Fibroblast of the conjunctiva (primary cell): ENCODE data around the gene CHD9NB.
A peak's percentile ranks its signal among the peaks of the same experiment; 100 is the strongest.
"Not testable (repeated sequence)": the region's sequence is repeated elsewhere in the genome, so short reads cannot be mapped to it uniquely, and the experiment has no call there.

Experiments
- DNase-seq: peaks from one replicate; pipeline ENCODE4 v3.0.0-alpha.2; 2010; ENCODE audit warnings: low read depth

The CHD9NB gene

DNA sequence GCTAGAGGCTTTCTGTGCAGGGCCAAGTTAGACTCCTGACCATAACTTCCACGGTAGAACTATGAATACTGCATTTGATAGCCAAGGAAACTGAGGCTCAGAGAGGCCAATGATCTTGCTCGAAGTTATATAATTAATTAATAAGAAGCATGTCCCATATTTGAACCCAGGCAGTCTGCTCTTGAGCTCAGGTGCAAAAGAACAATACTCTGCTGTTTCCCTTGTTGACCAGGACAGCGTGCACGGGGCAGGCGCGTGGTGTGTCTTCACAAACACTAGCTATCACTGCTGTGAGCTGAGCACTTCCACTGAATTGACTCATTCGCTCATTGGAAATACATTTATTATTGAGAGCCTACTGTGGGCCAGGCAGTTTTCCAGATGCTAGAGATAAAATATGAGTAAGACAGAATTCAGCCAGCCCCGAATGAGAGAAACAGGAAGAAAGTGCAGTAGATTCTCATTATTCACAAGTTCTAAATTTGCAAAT lies 3.7 kb upstream of the CHD9NB start:
- no peak for DNase-seq

- DNase-seq: peak; percentile 51
These were observed 3.1 kb upstream of the CHD9NB start for GRCh38 chr16:53055541-53056391.

GRCh38 chr16:53054670-53055485 lies 2.2 kb upstream of the CHD9NB start, which contains the start of gene CHD9:
CHD9 (plus strand) TSS chr16:53054991; CDS start chr16:53156090, 101,099 bp downstream.
- peak; percentile 78 for DNase-seq

DNA sequence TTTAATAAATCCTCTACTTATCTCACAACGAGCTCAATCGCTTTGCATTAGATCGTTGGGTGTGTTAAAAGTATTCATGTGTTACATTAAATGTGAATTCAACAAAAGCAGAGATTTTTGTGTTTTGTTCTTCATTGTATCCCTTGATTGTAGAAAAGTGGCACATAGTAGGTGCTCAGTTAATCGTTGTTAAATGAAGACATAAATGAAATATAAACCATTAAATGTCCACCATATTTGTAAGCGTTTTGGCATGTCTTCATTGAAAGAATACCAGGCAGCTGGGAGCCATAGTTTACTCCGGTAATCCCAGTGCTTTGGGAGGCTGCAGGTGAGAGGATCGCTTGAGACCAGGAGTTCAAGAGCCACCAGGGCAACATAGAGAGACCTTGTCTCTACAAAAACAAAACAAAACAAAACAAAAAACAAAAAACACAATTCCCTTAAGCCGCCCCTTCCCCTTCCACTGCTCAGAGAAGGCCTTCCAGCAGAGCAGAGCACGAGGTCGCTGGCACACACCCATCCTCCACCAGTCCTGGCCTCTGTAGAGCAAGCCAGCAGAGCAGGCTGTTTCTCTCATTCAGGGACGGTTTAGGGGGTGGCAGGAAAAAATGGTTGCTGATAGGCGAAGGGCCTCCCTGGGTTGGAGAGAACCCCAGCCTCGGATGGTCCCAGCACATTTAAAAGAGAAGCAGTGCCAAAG lies 1.4 kb upstream of the CHD9NB start:
- DNase-seq: no peak

DNA sequence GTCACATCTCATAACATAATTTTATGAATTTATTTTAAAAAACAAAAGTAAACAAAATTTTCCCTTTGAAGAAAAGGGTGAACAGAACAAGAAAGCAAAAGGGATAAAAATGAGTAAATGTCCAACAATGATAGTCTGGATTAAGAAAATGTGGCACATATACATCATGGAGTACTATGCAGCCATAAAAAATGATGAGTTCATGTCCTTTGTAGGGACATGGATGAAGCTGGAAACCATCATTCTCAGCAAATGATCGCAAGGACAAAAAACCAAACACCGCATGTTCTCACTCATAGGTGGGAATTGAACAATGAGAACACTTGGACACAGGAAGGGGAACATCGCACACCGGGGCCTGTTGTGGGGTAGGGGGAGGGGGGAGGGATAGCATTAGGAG lies 1.4 kb downstream of the CHD9NB start:
- not testable (repeated sequence) for DNase-seq

GRCh38 chr16:53048139-53048915 lies 4.4 kb downstream of the CHD9NB start:
- DNase-seq: no peak

DNA sequence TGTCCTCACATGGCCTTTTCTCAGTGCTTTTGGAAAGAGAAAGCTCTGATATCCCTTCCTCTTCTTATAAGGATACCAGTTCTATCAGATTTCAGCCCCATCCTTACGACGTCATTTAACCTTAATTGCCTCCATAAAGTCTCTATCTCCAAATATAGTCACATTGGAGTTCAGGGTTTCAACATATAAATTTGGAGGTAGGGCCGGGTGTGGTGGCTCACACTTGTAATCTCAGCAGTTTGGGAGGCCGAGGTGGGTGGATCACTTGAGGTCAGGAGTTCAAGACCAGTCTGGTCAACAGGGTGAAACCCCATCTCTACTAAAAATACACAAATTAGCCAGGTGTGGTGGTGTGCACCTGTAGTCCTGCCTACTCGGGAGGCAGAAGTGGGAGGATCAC lies 5.2 kb downstream of the CHD9NB start:
- DNase-seq: not testable (repeated sequence)

GRCh38 chr16:53045341-53046220 lies 7.1 kb downstream of the CHD9NB start:
- no peak for DNase-seq

DNA sequence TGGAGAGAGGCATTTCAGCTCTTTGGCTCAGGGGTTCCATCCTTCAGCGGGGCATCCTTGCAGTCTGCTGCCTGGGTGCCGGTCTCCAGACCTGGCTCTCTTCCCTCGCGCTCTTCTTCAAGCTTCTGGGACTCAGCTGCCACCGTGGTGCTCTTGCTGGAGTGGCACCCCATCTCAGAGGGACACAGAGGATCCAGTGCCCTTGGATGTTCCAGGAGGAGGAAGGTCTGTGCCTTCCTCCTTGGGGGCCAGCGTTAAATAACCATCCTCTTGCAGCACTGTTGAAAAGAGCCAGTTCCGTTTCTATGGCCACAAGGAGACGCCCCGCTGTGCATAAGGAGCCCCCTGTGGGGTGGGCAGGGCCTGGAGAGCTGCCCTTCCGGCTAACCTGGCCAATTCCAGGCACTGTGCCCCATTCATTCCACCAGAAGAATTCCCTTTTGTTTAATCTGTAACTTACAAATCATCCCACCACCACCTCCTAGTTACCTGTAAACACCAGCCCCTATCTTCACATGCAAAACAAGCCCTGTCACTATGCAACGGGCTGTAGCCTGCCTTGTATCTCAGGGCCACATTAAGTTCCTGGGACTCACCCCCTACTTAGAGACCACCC lies 8.6 kb downstream of the CHD9NB start:
- no peak for DNase-seq

DNA sequence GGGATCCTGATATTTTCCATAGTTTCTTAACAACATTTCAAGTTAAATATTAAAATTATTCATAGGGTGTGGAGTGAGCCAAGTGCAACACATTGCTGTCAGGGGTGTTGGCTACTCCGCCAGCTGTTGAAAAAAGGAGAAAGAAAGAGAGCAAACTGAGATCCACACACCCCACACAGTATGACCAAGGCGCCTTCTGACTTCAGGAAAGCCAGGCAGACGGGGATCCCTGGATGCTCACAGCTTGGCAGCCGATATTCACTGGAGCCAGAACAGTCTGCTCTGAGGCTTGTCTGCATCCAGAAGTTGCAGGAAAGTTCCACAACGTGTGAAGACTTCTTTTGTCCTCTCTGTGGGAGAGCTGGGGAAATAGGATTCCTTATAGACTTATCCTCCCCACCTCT lies 9.3 kb downstream of the CHD9NB start:
- no peak for DNase-seq

GRCh38 chr16:53042235-53042701 lies 10.4 kb downstream of the CHD9NB start:
- DNase-seq: no peak

DNA sequence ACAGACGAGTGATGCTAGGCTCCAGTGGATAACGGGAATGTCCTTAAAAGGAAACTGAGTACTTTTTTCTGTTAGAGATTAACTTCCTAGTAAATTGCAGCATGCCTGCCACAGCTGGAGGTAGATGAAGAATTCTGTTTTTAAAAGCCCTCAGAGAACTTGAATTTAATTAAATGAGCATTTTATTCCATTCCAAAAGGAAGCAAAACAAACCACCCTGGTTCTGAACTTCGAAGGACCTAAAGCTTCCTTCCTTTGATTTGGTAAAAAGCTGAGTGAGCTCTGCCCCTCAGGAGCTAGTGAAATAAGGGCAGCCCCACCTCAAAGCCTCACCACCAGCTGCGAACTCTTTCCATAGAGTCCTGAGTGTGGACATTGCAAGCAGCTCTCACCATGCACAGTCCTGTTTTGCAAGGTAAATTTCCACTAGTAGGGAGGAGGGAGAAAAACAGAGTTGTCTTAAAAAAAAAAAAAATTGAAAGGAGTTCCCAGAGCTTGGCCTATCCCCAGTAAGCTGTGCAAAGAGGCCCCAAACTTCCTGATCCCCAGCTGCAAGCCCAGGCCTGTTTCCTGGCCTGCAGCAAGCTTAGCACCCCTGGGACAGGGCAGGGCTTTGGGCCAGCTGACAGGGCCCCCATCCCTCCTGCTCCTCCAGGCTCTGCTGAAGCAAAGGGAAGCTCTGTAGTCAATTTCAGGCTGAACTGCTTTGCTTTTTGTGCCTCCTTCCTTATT lies 11.2 kb downstream of the CHD9NB start:
- DNase-seq: peak; percentile 77

- DNase-seq: no peak
These were observed 11.9 kb downstream of the CHD9NB start for GRCh38 chr16:53040788-53041187.

DNA sequence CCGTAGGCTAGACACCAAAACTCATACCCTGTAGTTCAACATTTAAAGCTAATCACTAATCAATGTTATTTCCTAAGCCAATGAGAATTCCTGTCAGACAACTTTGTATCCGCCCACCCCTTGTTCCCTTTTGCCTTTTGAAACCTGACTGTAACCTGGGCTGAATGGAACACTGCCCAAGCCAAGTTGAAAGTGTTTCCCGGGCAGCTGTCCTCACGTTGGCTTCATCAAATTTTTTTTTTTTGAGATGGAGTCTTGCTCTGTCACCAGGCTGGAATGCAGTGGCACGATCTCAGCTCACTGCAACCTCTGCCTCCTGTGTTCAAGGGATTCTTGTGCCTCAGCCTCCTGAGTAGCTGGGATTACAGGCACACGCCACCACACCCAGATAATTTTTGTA lies 16.0 kb downstream of the CHD9NB start:
- DNase-seq: not testable (repeated sequence)

GRCh38 chr16:53036066-53036465 lies 16.6 kb downstream of the CHD9NB start:
- DNase-seq: no peak

GRCh38 chr16:53035176-53035942 lies 17.3 kb downstream of the CHD9NB start:
- no peak for DNase-seq

- no peak for DNase-seq
These were observed 18.4 kb downstream of the CHD9NB start for GRCh38 chr16:53034306-53034705.

DNA sequence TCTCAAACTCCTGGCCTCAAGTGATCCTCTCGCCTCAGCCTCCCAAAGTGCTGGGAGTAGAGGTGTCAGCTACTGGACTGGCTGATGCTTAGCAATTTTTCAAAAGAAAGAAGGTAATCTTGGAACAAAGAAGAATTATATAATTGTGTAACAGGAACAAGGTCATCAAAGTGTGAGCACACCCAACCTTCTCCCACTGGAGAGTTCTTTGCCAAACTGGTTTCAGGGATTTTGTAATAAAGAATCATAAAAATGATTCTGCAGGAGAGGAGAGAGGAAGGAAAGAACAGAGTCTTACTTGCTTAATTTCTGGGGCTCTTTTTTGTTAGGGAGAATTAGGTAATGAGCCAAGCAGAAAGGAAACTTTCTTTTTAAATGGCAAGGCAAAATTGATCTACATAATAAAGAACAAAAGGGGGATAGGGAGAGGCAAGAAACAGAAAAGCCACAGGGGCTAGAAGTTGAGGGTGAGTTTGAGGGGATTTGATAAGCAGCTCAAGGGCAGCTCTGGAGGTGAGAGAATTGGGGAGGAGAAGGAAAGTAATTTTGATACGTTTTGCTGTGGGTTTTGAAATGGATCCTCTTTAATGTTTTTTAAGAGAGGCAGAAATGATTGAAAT lies 21.3 kb downstream of the CHD9NB start:
- DNase-seq: no peak
